GM12878 (cell line): Measurements from ENCODE around the gene CYS1. TPM values are rescaled to one million over a fixed set of nuclear protein-coding genes. Genes with fewer than 3 reads are reported as not detected.

Experiments used
- ATAC-seq: fragments of 200-7000 bp; cut with Tn5 transposase; 3 replicates; pipeline ENCODE4 v1.9.1; 2020; ENCODE audit warnings: mild to moderate bottlenecking, moderate library complexity
- BruUV-seq: library from RNA; stranded (reverse); fragments of 400-500 nt; replicated peaks from 2 replicates; lab custom pipeline; 2021; lab: Mats Ljungman, UMichigan
- CTCF ChIA-PET: fragments of 300-600 bp; sonication (Branson Sonifier 250); formaldehyde crosslinking; extraction: SDS; loops from one replicate; lab custom pipeline; 2021; ENCODE audit warnings: inconsistent platforms; lab: Yijun Ruan, JAX
- POLR2A ChIA-PET: fragments of 350-600 bp; formaldehyde crosslinking; extraction: SDS; loops from one replicate; lab custom pipeline; 2021; ENCODE audit warnings: inconsistent platforms; lab: Charles Lee
- RAD21 ChIA-PET: fragments of 300-600 bp; sonication (Branson Sonifier 250); formaldehyde crosslinking; loops from one replicate; lab custom pipeline; 2023; ENCODE audit warnings: antibody characterized with exemption; ENCODE audit not compliant: unreplicated experiment; lab: Charles Lee
- SMC1A ChIA-PET: fragments of 300-600 bp; sonication (Branson Sonifier 250); formaldehyde crosslinking; loops from one replicate; lab custom pipeline; 2023; ENCODE audit not compliant: unreplicated experiment, uncharacterized antibody; lab: Charles Lee
- DNase-seq: peaks from one replicate; pipeline ENCODE4 v3.0.0-alpha.2; 2011; ENCODE audit warnings: low read depth, low spot score
- FAIRE-seq: peaks from 3 replicates; lab custom pipeline; 2011; peaks lifted over from hg19 to GRCh38; lab: Jason Lieb, UNC
- H2AFZ ChIP-seq: 2 replicates; pipeline ENCODE4 v1.6.0; 2011; ENCODE audit warnings: low read depth, low read length, control low read depth; ENCODE audit not compliant: control insufficient read depth
- H3K27ac ChIP-seq: 2 replicates; pipeline ENCODE4 v1.5.1; 2011; ENCODE audit warnings: control low read depth; ENCODE audit not compliant: control insufficient read depth, insufficient read depth
- H3K27me3 ChIP-seq, 2 experiments: replicated peaks in 1 of 2; 2 replicates each; pipeline versions ENCODE4 v1.6.0 to v1.6.1; 2011; ENCODE audit warnings: low read length in 1 of 2; ENCODE audit not compliant: control insufficient read depth in 2 of 2, insufficient read depth in 2 of 2
- H3K36me3 ChIP-seq, 2 experiments: 2 replicates each; pipeline ENCODE4 v1.5.1; 2011; ENCODE audit warnings: low read length in 1 of 2; ENCODE audit not compliant: control insufficient read depth in 2 of 2, insufficient read depth in 2 of 2
- H3K4me1 ChIP-seq: 2 replicates; pipeline ENCODE4 v1.6.1; 2011; ENCODE audit warnings: mild to moderate bottlenecking, low read length, moderate library complexity, mixed read lengths; ENCODE audit not compliant: control insufficient read depth, insufficient read depth
- H3K4me2 ChIP-seq: 2 replicates; pipeline ENCODE4 v1.6.0; 2011; ENCODE audit warnings: control low read depth; ENCODE audit not compliant: control insufficient read depth, insufficient read depth
- H3K4me3 ChIP-seq: fragments of 200-600 bp; sonication (generic); 2 replicates; pipeline ENCODE4 v1.5.1; 2016
- H3K79me2 ChIP-seq: 2 replicates; pipeline ENCODE4 v1.6.0; 2011; ENCODE audit warnings: low read length; ENCODE audit not compliant: control insufficient read depth, insufficient read depth
- H3K9ac ChIP-seq: 2 replicates; pipeline ENCODE4 v1.8.0; 2011; ENCODE audit warnings: low read length, control low read depth, mixed read lengths; ENCODE audit not compliant: control insufficient read depth, insufficient read depth
- H3K9me3 ChIP-seq: replicated peaks from 3 replicates; pipeline ENCODE4 v1.5.1; 2011; ENCODE audit warnings: mild to moderate bottlenecking, low read length; ENCODE audit not compliant: control insufficient read depth, insufficient read depth
- H4K20me1 ChIP-seq: 2 replicates; pipeline ENCODE4 v1.6.0; 2011; ENCODE audit not compliant: control insufficient read depth, insufficient read depth
- EZH2 ChIP-seq: IDR thresholded peaks from 2 replicates; pipeline ENCODE4 v1.6.1; 2012; ENCODE audit warnings: low read depth, mild to moderate bottlenecking, control low read depth, inconsistent platforms, low read length, borderline replicate concordance; ENCODE audit not compliant: control insufficient read depth
- KAT2A ChIP-seq: conservative IDR thresholded peaks from 2 replicates; pipeline ENCODE4 v1.6.1; 2011; ENCODE audit warnings: low read depth, low read length; ENCODE audit not compliant: control insufficient read depth
- RAD21 ChIP-seq: IDR thresholded peaks from 2 replicates; pipeline ENCODE4 v1.6.1; 2011; ENCODE audit warnings: mild to moderate bottlenecking, low read depth, low read length, moderate library complexity; ENCODE audit not compliant: insufficient read depth
- SMC3 ChIP-seq: IDR thresholded peaks from 2 replicates; pipeline ENCODE4 v1.6.1; 2011; ENCODE audit warnings: low read length, improper control_type of control experiment, borderline replicate concordance
- SREBF1 ChIP-seq: IDR thresholded peaks from 2 replicates; pipeline ENCODE4 v1.6.1; 2012; ENCODE audit warnings: mild to moderate bottlenecking, low read length
- ZNF384 ChIP-seq: IDR thresholded peaks from 2 replicates; pipeline ENCODE4 v1.6.1; 2012; ENCODE audit warnings: low read depth, mild to moderate bottlenecking, low read length, improper control_type of control experiment, borderline replicate concordance
- WGBS: methylation state at CpG from one replicate; pipeline ENCODE4 v1.1.6; 2016; ENCODE audit warnings: low lambda C conversion rate; ENCODE audit not compliant: insufficient replicate concordance, insufficient coverage; ENCODE audit errors: missing lambda C conversion rate; 5-methylcytosine and 5-hydroxymethylcytosine counted together
- in situ Hi-C: fragments of 300-500 bp; cut with MboI; formaldehyde crosslinking; loops from 9 replicates; pipeline ENCODE4 v1.14.3; 2018; ENCODE audit warnings: mixed read lengths
- intact Hi-C: fragments of 100-400 bp; cut with micrococcal nuclease; formaldehyde crosslinking; loops from one replicate; pipeline ENCODE4 v1.14.2; 2022; ENCODE audit not compliant: unreplicated experiment
- polyA plus RNA-seq, 11 experiments: library from polyadenylated mRNA; depleted of rRNA in 4 of 11; unstranded in 6 of 11; stranded (reverse) in 5 of 11; fragments of >200 nt; fragmentation: Nextera tagmentation in 4 of 11; fragmentation: Illumina TruSeq in 1 of 11; extraction: Ambion mirVana in 4 of 11; extraction: Trizol in 1 of 11; gene quantifications; 1 replicate in 1 of 11; 2 replicates in 10 of 11; pipeline versions ENCODE4 v1.2.1 to v1.2.3, GENCODE V29; 2011 to 2016; ENCODE audit warnings: inconsistent platforms in 2 of 11, missing spikeins in 2 of 11, low read depth in 1 of 11
- total RNA-seq, 4 experiments: library from RNA; depleted of rRNA in 3 of 4; stranded (reverse); fragments of >200 nt in 3 of 4; fragmentation: Illumina TruSeq in 1 of 4; extraction: Trizol in 1 of 4; gene quantifications; 2 replicates each; pipeline versions ENCODE4 v1.2.1 to v1.2.3, GENCODE V29; 2013 to 2021
- TF ChIP-seq, protein P1 (sequence below): fragments of 450-650 bp; IDR thresholded peaks from 2 replicates; pipeline ENCODE4 v1.6.1; 2016; ENCODE audit warnings: mild to moderate bottlenecking, moderate library complexity, borderline replicate concordance
- TF ChIP-seq, protein P2 (sequence below), 3 experiments: IDR thresholded peaks in 2 of 3; conservative IDR thresholded peaks in 1 of 3; 2 replicates each; pipeline ENCODE4 v1.5.1; 2011; ENCODE audit warnings: low read depth in 3 of 3, low read length in 3 of 3, mild to moderate bottlenecking in 3 of 3, control low read depth in 2 of 3, moderate library complexity in 2 of 3, inconsistent platforms in 1 of 3, mixed read lengths in 1 of 3; ENCODE audit not compliant: control insufficient read depth in 2 of 3, insufficient read depth in 1 of 3; ENCODE audit errors: extremely low read depth in 1 of 3

Gene CYS1
- total and polyA plus RNA-seq, 10 of the 15 experiments (the other 5 are each of a cell fraction or from before 2014, with no cell fraction given), result 0.35 to 6.4 (median 2.5) TPM

DNA sequence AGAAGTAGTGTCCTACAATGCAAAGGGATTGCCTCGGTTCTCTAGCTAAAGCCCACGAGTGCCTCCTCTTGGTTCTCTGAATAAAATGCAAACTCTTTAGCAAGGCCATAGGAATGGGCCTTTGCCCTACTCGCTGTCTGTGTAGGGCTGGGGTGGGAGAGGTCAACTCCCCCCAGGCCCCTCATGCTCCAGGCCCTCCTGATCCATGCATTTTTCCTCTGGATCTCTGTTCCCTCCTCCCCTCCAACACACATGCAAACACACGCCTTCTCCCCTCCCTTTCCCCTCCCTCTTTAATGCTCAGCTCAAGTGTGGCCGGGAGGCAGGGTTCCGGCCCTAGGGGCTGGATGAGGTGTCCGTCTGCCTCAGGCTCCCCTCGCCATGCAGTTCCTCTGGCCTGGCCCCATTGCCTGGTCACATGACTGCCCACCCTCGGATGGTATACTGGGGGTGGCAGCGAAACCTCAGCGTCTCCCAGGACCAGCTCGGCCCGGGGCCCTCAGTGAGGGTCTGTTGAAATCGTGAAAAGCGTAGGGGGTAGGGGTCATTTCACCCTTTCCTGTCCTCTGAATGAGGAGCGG, 51.7 kb downstream of the CYS1 start:
- FAIRE-seq, result no peak
- no peak for DNase-seq
- Histone ChIP-seq H3K4me1 (peaks cover 11% of the 10 kb centered on the region), H2AFZ (no peak overlapping the region), H3K27ac (no peak overlapping the region), H3K4me3 (no peak overlapping the region), H3K36me3 (no peaks in the 10 kb centered on the region), H3K4me2 (no peak overlapping the region), H3K9me3 (no peaks in the 10 kb centered on the region), H3K9ac (no peak overlapping the region), H3K79me2 (no peaks in the 10 kb centered on the region), H4K20me1 (no peaks in the 10 kb centered on the region), H3K27me3 (no peaks in the 10 kb centered on the region; a peak in 1 of 4 replicates)
- in situ Hi-C loops (no loop called here), intact Hi-C loops (no loop called here)
- ChIA-PET POLR2A (no interaction called here), SMC1A (interaction anchor here (1.0 to 2.6 kb wide), 4 partner anchors 18 to 229 kb away, joined by 3 to 19 read pairs (median 4); no protein-coding TSS in a partner anchor), CTCF (interaction anchor here (0.6 to 6.4 kb wide), 12 partner anchors 10 to 406 kb away, joined by 3 to 34 read pairs (median 5); no protein-coding TSS in a partner anchor), RAD21 (interaction anchor here (0.9 to 2.6 kb wide), 5 partner anchors 19 to 229 kb away, joined by 3 to 15 read pairs (median 5); no protein-coding TSS in a partner anchor)
- 59% methylated on average over 16 of the region's 16 CpGs for whole genome bisulfite sequencing
- no TSS peak for BruUV-seq
- peak; percentile 59 for ATAC-seq
- TF ChIP-seq, protein P1, sequence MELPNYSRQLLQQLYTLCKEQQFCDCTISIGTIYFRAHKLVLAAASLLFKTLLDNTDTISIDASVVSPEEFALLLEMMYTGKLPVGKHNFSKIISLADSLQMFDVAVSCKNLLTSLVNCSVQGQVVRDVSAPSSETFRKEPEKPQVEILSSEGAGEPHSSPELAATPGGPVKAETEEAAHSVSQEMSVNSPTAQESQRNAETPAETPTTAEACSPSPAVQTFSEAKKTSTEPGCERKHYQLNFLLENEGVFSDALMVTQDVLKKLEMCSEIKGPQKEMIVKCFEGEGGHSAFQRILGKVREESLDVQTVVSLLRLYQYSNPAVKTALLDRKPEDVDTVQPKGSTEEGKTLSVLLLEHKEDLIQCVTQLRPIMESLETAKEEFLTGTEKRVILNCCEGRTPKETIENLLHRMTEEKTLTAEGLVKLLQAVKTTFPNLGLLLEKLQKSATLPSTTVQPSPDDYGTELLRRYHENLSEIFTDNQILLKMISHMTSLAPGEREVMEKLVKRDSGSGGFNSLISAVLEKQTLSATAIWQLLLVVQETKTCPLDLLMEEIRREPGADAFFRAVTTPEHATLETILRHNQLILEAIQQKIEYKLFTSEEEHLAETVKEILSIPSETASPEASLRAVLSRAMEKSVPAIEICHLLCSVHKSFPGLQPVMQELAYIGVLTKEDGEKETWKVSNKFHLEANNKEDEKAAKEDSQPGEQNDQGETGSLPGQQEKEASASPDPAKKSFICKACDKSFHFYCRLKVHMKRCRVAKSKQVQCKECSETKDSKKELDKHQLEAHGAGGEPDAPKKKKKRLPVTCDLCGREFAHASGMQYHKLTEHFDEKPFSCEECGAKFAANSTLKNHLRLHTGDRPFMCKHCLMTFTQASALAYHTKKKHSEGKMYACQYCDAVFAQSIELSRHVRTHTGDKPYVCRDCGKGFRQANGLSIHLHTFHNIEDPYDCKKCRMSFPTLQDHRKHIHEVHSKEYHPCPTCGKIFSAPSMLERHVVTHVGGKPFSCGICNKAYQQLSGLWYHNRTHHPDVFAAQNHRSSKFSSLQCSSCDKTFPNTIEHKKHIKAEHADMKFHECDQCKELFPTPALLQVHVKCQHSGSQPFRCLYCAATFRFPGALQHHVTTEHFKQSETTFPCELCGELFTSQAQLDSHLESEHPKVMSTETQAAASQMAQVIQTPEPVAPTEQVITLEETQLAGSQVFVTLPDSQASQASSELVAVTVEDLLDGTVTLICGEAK, result no peak
- TF ChIP-seq, protein P2, sequence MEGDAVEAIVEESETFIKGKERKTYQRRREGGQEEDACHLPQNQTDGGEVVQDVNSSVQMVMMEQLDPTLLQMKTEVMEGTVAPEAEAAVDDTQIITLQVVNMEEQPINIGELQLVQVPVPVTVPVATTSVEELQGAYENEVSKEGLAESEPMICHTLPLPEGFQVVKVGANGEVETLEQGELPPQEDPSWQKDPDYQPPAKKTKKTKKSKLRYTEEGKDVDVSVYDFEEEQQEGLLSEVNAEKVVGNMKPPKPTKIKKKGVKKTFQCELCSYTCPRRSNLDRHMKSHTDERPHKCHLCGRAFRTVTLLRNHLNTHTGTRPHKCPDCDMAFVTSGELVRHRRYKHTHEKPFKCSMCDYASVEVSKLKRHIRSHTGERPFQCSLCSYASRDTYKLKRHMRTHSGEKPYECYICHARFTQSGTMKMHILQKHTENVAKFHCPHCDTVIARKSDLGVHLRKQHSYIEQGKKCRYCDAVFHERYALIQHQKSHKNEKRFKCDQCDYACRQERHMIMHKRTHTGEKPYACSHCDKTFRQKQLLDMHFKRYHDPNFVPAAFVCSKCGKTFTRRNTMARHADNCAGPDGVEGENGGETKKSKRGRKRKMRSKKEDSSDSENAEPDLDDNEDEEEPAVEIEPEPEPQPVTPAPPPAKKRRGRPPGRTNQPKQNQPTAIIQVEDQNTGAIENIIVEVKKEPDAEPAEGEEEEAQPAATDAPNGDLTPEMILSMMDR (IDR thresholded peaks at IDR 0.05 in 2 of 3, conservative IDR thresholded peaks at IDR 0.05 in 1 of 3; ENCODE audit: control insufficient read depth in 2 of 3, extremely low read depth in 1 of 3, insufficient read depth in 1 of 3, low read depth in 3 of 3, low read length in 3 of 3), result peak; percentile 13 to 41 (median 31); a peak in 4 of 6 replicates
- TF ChIP-seq SMC3 (peak; percentile 11; the same call in 1 of the 2 replicates), RAD21 (peak; percentile 57), EZH2 (no peak), KAT2A (no peak), ZNF384 (no peak), SREBF1 (no peak)
